ENCODE measurements around the gene PLXNB2.

The PLXNB2 gene

DNA sequence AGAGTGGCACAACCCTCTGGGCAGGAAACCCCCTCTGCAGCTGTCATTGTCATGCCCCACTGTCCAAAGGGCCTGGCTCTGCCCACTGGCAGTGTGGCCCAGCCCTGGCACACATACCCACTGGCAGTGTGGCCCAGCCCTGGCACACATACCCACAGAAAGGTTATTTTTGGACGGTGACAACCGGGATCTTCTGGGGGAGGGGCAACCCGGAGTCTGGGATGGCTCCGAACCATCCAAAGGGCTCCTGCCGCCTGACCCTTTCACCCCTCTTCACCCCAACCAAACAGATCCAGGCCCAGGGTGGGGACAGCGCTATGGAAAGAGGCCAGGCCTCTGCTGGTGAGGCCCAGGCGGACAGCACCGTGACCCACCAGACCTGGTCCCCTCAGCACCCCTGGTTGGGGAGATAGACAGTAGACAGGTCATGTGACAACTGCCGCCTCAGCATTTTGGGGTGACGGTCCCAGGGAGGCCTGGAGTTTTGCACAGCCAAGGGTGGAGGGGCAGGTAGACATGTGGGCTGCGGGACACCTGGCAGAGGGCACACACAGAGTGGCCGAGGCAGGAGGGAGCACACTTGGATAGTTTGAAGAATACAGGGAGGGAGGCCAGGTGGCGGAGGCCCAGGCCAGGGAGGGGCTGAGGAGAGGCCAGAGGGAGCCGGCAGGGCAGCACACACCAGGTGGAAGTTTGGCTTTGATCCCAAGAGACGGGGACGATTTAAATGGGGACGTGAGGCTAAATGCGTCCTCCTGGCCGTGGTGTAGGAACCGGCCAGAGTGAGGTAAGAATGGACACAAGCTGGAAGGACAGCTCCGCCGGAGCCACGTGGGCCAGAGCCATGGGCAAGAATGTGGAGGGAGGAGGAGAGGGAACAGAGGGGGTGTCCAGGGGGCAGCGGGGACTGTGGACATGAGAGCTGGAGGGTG is 48.8 kb downstream of the PLXNB2 start:
- no peak overlapping the region for H3K4me3 ChIP-seq (ENCODE audit: low read depth, low read length)
- no peak for DNase-seq (ENCODE audit: low read depth)

DNA sequence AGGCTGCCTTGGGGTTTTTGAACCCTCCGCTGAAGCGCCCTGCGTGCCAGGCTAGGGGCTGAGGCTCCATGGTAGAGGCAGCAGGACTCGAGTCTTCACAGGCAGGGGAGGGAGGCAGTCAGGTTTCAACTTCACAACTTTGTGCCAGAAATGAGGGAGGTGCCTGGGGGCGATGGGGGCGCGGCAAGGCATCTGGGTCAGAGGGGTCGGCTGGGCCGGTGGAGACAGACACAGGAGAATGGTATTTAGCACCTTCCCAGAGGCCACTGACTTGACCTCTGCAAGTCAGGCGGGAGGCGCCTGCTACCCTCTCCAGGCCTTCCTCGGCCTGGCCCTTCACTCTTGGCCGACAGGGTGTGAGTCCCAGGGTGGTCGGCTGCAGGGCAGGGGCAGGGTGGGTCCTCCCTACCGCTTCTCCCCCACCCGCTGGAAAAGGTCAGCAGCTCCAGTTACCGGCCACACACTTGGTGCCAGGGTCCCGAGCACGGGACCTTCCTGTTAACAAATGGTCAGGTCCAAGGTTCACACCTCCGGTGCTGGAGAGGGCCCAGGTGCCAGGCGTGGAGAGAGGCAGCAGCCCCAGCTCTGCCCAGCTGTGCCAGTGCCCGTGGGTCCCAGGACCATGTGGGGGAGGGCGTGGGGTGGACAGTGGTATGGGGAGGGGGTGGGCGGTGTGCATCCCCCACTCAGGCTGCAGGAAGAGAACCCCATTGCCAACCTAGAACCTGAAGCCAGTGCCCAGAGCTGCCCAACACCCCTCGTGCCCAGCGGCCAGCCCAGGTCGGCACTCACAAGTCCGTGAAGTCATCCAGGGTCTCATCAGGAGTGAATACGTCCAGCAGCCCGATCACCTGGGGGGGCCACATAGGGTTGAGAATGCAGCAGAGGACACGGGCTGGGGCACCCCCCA is 49.7 kb downstream of the PLXNB2 start:
- no peak for DNase-seq (ENCODE audit: low read depth)
- no peak overlapping the region for H3K4me3 ChIP-seq (ENCODE audit: low read depth, low read length)

DNA sequence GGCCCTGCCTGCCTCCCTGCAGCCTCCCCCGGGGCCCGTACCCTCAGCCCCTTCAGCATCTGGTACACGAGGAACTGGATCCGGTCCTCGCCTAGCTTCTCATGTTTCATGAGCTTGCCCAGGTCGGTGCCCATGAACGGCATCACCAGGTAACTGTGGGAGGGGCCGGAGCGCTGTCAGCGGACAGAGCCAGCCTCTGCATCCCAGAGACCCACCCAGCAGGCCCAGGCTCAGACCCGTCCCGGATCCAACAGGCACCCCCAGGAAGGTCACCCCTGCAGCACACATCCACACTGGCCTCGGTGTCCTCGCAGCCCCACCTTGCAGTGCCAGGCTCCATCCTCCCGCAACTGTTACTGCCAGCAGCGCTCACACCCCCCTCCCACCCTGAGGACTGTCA is 50.4 kb downstream of the PLXNB2 start:
- no peak overlapping the region for H3K4me3 ChIP-seq (ENCODE audit: low read depth, low read length)
- no peak for DNase-seq (ENCODE audit: low read depth)

DNA sequence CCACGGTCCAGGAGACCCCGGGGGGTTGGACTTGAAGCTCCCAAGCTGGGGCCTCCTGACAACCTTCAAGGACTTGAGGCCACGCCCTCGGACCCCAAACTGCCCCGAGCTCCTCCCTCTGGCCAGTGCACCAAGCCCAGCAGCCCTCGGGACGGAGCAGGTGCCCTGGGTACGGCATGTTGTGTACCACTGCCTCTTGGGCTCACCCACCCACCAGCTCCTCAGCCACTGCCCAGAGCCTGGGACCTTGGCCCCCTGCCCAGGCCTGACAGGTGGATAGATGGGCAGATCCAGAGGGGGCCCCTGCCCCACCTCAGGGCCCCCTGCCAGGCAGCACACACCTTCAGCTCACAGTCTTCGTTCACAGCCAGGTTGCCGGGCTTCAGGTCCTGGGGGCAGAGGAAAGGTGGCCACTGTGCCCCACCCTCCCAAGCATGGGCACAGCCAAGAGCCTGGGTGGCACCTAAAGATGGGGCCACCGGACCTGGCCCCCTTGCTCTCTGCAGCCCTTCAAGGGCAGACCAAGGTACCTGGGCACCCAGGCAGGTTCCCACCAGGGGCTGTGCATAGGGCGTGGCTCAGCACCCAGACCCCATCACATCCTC is 51.1 kb downstream of the PLXNB2 start:
- no peak overlapping the region for H3K4me3 ChIP-seq (ENCODE audit: low read depth, low read length)
- DNase-seq (ENCODE audit: low read depth), result no peak

DNA sequence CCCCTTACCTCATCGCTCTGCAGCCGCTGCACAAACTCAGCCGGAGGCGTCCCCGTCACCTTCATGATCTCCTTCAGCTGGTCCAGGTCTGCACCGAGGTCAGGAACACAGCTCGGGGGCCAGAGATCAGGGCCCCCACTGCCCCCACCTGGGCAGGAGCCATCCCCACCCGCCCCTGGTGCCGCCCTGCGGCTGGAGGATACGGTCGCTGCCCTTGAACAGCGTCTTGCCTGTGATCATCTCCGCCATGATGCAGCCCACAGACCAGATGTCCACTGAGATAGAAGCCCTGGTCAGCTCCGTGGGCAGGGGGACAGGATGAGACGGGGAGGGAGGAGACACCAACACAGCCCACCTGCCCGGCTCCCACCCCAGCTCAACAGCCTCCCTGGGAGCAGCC is 51.8 kb downstream of the PLXNB2 start:
- DNase-seq (ENCODE audit: low read depth), result no peak
- H3K4me3 ChIP-seq (ENCODE audit: low read depth, low read length), result no peak overlapping the region

DNA sequence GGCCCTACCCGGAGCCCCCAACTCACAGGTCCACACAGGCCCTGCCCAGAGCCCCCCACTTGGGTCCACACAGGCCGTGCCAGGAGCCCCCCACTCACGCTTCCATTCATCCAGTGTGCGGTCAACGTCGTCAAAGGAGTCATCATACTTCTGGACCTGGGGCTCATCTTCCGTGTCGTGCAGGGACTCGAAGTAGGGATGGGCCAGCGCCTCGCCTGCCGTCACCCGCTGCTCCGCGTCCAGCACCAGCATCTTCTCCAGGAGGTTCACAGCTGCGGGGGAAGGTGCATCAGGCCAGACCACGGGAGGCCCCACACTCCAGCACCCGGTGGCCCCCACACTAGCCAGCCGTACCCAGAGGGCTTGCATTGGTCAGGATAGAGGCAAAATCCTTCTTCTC is 52.3 kb downstream of the PLXNB2 start:
- H3K4me3 ChIP-seq (ENCODE audit: low read depth, low read length), result no peak overlapping the region
- no peak for DNase-seq (ENCODE audit: low read depth)

DNA sequence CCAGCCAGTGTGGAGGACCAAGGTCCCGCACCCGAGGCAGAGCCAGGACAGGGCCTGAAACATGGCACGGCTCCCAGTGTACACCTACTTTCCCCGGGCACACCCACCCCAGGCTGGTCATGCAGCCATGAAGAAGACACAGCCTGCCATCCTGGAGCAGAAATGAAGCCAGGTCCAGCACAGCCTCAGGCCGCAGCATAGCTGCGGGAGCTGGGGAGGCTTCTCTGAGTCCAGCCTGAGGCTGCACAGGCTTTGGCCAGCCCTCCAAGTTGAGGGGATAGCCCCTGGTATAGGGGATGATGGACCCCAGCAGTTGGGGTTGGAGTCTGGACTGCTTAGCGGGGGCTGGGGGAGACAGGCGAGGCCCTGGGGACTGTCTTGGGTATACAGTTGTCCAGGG is 53.5 kb downstream of the PLXNB2 start:
- no peak for DNase-seq (ENCODE audit: low read depth)
- no peak overlapping the region for H3K4me3 ChIP-seq (ENCODE audit: low read depth, low read length)

DNA sequence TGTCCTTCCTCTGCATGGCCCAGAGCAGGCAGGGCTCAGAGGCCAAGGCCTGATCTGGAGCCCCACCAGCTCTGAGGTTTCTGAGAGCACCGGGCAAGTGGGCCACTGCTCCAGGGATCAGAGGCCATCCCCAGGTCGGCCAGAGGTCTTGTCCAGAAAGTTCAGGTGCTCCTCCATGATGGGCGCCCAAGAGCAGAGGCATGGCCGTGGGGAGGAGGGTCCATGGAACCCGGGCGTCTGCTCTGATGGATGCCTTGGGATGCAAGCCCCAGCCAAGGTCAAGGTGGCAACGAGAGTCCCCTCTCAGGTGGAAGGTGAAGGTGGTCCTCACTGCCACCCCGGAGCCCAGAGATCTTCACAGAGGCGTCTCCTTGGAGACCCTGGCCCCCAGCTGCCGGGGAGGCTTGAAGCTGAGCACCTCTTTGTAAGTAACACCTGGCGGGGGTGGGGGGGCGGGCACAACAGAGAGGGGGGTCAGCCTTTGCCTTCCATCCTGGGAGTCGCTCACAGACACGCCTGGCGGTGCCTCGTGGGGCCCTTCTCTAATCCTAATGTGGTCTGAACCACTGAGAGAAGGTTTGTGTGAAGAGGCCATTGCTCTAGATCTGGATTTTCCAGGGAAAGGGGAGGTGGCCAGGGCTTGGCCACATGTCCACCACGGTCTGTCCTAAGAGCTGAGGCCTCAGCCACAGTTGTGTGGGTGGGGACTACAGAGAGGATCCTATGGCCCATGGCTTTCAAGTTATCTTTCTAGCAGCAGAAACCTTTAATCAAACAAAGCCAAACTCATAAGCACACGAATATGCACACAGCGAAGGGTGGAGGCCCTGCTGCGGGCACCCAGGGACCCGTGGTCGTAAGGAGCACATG is 54.2 kb downstream of the PLXNB2 start:
- no peak overlapping the region for H3K4me3 ChIP-seq (ENCODE audit: low read depth, low read length)
- DNase-seq (ENCODE audit: low read depth), result no peak

DNA sequence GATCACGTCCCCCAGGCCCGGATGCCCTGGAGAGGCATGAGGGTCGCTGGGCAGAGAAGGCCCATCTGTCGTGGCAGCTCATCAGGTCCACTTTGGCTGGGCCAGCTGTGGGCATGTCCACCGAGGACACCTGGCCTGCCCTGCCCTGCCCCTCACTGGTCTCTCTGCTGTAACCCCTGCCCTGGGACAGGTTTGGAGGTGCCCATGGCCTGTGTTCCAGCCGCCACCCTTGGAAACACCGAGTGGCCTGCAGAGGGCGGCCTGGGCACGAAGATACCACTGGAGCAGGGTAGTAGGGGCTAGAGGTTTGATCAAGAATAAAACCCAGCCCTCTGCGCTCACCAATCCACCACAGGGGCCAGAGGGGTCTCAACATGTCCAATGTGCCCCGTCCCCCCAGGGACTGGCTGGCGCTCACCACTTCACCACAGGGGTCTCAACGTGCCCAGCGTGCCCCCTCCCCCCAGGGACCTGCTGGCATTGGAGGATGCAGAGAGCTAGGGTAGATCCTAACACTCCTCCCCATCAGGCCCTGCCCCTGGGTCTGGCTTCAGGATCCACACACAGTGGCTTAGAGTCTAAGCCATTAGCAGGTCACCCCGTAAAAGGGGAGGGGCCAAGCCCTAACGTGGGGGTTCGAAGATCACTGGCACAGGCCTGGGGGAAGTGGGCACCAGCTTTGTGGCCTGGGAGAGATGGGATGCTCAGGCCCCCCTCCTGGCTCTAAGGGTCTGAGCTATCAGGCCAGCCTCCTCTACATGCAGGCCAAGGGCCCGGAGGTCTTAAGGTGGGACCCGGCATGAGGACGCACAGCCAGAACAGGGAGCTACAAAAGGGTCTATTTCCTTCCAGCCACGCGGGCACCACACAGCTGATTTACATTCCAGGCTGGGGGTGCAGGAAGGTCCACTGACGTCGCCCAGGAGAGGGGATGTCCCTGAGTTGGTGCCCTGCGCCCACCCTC is 55.1 kb downstream of the PLXNB2 start:
- no peak overlapping the region for H3K4me3 ChIP-seq (ENCODE audit: low read depth, low read length)
- no peak for DNase-seq (ENCODE audit: low read depth)

DNA sequence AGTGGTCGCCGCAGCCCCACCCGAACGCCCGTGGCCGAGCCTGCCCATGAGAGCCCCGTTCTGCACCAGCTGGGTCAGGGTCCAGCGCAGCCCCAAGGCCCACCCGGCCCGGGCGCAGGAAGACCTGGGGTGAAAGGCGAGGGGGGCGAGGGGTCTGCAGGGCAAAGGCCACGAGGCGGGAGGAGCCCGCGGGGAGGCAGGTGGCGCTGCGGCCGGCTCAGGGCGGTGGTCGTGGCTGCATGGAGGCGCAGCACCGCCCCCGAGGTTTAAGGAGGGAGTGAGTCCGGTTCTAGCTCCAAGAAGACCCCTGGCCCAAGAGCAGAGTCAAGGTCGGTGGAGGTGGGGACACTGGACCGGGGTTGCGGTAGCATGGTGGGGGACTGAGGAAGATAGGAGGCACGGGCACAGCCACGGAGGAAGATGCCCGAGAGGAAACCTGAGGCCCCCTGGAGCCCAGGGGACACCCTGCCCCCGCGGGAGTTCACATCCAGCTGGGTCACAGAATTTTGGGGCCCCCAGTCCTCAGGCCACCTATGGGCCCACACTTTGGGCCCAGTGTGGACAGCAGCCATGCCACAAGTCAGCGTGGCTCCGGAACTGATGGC is 55.9 kb downstream of the PLXNB2 start:
- H3K4me3 ChIP-seq (ENCODE audit: low read depth, low read length), result peak overlapping the region; percentile 81
- DNase-seq (ENCODE audit: low read depth), result no peak

DNA sequence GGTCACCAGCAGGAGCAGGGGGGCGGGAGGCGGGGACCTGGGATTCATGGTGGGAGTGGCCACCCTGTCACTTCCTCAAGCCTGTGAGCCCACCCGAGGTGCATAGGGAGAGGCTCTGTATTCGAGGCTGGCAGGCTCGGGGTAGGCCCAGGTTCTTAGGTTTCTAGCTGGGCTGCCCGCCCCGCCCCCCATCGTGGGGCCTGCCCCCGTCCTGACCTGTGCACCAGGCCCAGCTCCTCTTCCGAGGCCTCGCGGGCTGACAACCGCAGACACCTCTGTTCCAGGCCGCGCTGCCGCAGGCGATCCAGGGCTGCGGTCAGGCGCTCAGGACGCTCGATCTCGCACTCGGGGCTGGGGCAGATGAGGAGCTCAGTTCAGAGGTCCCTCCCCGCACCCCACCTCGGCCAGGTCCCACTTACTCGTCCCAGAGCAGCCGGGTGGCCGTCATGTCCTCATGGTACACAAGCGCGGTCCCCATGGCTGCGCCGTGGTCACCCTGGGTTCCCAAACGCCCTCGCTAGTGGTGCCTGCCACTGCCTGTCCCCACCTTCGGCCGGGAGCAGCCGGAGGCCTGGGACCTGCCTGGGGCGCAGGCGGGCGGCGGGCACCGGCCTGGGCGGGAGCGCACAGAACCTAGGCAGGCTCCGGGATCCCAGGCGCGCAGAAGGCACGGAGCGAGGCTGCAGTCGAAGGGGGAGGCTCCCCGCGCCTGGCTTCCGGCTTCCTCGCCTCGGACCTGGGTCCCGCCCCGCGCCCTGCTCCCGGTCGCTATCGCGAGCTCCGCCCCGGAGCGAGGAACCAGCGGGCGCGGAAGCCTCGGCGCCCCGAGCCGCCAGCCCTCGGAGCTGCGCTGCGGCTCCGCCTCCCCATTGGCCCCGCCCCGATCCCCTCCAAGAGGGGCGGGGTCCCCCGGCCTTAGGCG is 56.6 kb downstream of the PLXNB2 start, which contains the start of gene HDAC10:
TSS of gene HDAC10 (minus strand) at position 711 of the 922 bp plus-strand sequence. CDS start at position 478, 233 bp downstream.
- no peak for DNase-seq (ENCODE audit: low read depth)

DNA sequence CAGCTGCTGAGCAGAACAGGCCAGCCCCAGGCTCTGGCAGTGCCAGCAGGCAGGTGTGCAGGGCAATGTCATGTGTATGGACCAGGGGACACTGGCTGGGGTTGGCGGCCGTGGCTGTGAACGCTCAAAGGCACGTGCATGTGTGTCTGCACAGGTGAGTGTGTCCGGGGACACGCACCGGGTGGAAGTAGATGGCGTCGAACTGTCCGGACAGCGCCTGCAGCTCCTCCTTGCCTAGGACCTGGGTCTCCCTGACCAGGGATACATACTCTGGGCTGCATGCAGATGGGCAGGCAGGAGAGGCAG is 57.2 kb downstream of the PLXNB2 start:
- H3K4me3 ChIP-seq (ENCODE audit: low read depth, low read length), result peak overlapping the region; percentile 81
- DNase-seq (ENCODE audit: low read depth), result no peak

More for the DNA sequence above, 56.6 kb downstream of the PLXNB2 start, which contains the start of gene HDAC10:
- peak within 1 kb of the TSS; percentile 81 for H3K4me3 ChIP-seq (ENCODE audit: low read depth, low read length)

DNA sequence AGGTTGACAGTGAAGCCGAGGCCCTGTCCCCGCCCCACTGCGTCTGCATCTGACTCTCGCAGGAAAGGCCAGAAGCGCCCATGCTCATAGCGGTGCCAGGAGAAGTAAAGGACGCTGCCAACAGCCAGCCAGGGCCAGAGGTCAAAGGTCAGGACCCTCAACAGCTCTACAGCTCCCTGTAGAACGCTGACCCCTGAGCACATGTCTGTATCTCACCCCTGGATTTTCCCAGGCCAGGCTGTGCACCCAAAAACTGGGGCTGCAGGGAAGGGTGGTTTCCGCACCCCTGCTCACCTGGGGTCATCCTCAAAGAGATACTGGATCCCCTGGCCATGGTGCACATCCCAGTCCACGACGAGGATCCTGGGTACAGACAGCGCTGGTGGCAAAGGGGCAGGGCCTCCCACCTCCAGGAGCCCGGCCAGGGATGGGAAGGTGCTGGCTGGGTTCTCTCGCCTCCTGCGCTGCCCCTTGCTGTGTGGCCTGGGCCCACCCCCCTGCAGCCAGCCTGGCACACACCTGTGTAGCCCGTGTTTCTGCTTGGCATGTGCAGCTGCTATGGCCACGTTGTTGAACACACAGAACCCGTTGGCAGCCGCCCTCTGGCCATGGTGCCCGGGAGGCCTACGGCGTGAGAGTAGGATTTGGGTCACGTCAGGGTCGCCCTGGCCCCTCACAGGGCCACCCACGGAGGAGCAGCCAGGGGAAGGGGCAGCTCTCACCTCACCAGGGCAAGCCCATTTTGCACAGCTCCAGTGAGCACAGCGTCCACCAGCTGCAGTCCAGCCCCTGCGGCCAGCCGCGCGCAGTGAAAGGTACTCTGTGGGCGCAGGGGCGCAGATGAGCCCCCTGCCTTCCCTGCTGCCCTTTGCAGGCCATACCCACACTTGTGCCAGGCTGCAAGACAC is 57.9 kb downstream of the PLXNB2 start:
- peak overlapping the region; percentile 81 for H3K4me3 ChIP-seq (ENCODE audit: low read depth, low read length)
- DNase-seq (ENCODE audit: low read depth), result no peak

DNA sequence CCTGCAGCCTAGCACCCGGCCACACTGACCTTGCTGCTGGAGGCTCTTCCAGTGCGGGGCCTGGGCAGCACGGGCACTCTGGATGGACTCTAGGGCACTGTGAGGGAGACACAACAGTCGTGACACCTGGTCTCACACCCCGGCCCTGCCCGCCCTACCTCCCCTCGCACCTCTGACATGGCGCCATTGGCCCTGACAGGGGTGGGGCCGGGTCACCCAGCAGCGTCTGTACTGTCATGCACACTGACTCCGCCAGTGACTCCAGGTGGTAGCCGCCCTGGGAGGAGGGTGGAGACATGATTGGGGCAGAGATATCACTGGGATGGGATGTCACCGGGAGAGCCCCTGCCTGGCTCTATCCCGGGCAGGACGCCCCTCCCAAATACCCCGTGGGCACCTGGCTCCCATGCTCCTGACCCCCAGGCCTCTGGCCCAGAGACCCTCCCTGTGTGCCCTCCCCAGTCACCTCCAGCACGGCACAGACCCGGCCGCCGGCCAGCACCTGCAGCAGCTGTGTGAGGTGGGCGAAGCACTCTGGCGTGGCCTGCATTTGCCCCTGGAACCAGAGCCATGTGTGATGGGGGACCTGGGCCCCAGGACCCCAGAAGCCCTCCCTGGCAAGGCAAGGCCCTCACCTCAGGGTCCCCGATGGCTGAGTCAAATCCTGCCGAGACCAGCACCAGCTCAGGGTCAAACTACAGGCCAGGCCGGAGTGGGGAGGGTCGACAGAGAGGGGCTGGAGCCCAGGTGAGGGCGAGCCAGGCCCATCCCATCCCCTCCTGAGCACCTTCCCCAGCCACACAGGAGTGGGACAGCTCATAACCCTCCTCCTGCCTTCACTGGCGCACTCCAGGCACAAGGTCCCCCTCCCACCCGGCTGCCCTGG is 59.0 kb downstream of the PLXNB2 start:
- DNase-seq (ENCODE audit: low read depth), result no peak
- no peak overlapping the region for H3K4me3 ChIP-seq (ENCODE audit: low read depth, low read length)

DNA sequence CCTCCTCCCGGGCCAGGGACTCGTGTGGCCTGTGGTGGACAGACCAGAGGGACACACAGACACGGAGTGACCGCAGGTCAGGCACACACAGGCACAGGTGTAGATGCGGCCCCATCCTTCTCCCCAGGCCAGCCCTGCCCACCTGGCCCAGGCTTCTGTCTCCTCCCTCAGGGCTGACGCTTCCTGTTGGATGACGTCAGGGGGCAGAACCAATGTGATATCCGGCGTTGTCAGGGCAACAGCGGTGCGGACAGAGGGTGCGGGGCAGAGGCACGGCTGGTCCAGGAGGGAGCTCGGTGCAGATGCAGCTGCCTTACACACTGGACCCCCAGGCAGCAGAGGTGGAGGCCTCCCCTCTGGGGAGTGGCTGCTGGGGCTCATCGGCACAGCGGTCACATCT is 59.7 kb downstream of the PLXNB2 start:
- H3K4me3 ChIP-seq (ENCODE audit: low read depth, low read length), result no peak overlapping the region
- DNase-seq (ENCODE audit: low read depth), result no peak

Data from skeletal muscle cell (primary cell).